Astrocyte of the spinal cord (primary cell): ENCODE results near the gene GNL2.
"Not testable (repeated sequence)": the region's sequence is repeated elsewhere in the genome, so short reads cannot be mapped to it uniquely, and the experiment has no call there.

ENCODE experiments used
- DNase-seq: peaks from one replicate; pipeline ENCODE4 v3.0.0; 2011; ENCODE audit warnings: low read depth, low spot score
- H3K4me3 ChIP-seq: 2 replicates; pipeline ENCODE4 v1.5.1; 2011; ENCODE audit warnings: low read depth, mild to moderate bottlenecking, low read length, moderate library complexity
- in situ Hi-C: cut with HindIII; loops from 2 replicates; pipeline ENCODE4 v1.10.0; 2017; ENCODE audit warnings: low sequenced_read_pairs
- TF ChIP-seq, protein P1 (sequence below): IDR thresholded peaks from 2 replicates; pipeline ENCODE4 v1.5.1; 2012; ENCODE audit warnings: low read depth, mild to moderate bottlenecking, low read length, inconsistent platforms

Gene GNL2

DNA sequence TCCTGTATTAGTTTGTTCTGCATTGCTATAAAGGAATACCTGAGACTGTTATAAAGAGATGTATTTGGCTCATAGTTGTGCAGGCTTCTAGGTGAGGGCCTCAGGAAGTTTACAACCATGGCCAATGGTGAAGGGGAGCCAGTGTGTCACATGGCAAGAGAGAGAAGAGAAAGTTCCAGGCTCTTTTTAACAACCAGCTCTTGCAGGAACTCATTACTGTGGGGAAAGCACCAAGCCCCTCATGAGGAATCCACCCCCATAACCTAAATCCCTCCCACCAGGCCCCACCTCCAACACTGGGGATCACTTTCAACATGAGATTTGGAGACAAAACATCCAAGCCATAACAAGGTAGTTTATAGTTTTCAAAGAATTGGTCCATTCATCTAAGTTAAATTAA is 76.1 kb downstream of the GNL2 start:
- TF ChIP-seq, protein P1, sequence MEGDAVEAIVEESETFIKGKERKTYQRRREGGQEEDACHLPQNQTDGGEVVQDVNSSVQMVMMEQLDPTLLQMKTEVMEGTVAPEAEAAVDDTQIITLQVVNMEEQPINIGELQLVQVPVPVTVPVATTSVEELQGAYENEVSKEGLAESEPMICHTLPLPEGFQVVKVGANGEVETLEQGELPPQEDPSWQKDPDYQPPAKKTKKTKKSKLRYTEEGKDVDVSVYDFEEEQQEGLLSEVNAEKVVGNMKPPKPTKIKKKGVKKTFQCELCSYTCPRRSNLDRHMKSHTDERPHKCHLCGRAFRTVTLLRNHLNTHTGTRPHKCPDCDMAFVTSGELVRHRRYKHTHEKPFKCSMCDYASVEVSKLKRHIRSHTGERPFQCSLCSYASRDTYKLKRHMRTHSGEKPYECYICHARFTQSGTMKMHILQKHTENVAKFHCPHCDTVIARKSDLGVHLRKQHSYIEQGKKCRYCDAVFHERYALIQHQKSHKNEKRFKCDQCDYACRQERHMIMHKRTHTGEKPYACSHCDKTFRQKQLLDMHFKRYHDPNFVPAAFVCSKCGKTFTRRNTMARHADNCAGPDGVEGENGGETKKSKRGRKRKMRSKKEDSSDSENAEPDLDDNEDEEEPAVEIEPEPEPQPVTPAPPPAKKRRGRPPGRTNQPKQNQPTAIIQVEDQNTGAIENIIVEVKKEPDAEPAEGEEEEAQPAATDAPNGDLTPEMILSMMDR = no peak
- no peak for DNase-seq
- H3K4me3 ChIP-seq = no peak overlapping the region
- in situ Hi-C loops = no loop called here

DNA sequence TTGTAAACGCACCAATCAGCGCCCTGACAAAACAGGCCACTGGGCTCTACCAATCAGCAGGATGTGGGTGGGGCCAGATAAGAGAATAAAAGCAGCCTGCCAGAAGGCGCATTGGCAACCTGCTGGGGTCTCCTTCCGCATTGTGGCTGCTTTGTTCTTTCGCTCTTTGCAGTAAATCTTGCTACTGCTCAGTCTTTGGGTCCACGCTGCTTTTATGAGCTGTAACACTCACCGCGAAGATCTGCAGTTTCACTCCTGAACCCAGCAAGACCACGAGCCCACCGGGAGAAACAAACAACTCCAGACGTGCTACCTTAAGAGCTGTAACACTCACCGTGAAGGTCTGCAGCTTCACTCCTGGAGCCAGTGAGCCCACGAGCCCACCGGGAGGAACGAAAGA is 76.8 kb downstream of the GNL2 start:
- in situ Hi-C loops, DNase-seq, H3K4me3 ChIP-seq: not testable (repeated sequence)

DNA sequence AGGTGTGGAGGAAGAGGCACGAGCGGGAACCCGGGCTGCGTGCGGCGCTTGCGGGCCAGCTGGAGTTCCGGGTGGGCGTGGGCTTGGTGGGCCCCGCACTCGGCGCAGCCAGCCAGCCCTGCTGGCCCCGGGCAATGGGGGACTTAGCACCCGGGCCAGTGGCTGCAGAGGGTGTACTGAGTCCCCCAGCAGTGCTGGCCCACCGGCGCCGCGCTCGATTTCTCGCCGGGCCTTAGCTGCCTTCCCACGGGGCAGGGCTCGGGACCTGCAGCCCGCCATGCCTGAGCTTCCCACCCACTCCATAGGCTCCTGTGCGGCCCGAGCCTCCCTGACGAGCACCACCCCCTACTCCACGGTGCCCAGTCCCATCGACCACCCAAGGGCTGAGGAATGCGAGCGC is 77.5 kb downstream of the GNL2 start:
- in situ Hi-C loops, H3K4me3 ChIP-seq: not testable (repeated sequence)

DNA sequence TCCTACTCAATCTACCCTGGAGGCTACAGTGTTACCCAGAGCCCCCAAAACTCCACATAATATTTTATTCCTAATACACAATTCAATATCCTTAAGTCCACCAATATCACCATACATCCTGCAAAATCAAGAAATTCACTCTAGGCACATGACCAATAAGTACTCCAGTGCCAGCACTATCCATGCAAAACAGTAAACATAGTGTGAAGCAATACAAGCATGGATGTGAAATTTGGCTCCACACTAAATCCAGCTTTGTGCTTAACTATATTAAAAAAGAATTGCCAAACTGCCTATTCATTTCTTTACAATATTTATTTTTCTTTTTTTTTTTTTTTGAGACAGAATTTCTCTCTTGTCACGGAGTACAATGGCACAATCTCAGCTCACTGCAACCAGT is 78.2 kb downstream of the GNL2 start:
- H3K4me3 ChIP-seq = no peak overlapping the region
- TF ChIP-seq, protein P1 = no peak
- no peak for DNase-seq
- in situ Hi-C loops = no loop called here

More for the DNA sequence above, 77.5 kb downstream of the GNL2 start:
- not testable (repeated sequence) for DNase-seq
